Keratinocyte (primary cell): ENCODE measurements around the gene AP4S1. TPM values are rescaled to one million over a fixed set of nuclear protein-coding genes. Genes with fewer than 3 reads are reported as not detected.
"Not testable (repeated sequence)": the region's sequence is repeated elsewhere in the genome, so short reads cannot be mapped to it uniquely, and the experiment has no call there.

Experiments used
- DNase-seq: peaks from one replicate; pipeline ENCODE4 v3.0.0-alpha.2; 2011; ENCODE audit warnings: low read depth, missing footprints, low spot score
- FAIRE-seq: peaks from 2 replicates; lab custom pipeline; 2011; peaks lifted over from hg19 to GRCh38; lab: Jason Lieb, UNC
- H2AFZ ChIP-seq: 2 replicates; pipeline ENCODE4 v1.6.0; 2012; ENCODE audit warnings: low read length, control low read depth, inconsistent platforms; ENCODE audit not compliant: control insufficient read depth
- H3K27ac ChIP-seq: 2 replicates; pipeline ENCODE4 v1.5.1; 2011; ENCODE audit warnings: low read length; ENCODE audit not compliant: control insufficient read depth, insufficient read depth
- H3K27me3 ChIP-seq: 3 replicates; pipeline ENCODE4 v1.6.0; 2011; ENCODE audit warnings: low read length; ENCODE audit not compliant: control insufficient read depth, insufficient read depth; ENCODE audit errors: extremely low read depth
- H3K36me3 ChIP-seq, 2 experiments: 2 replicates in 1 of 2; 3 replicates in 1 of 2; pipeline ENCODE4 v1.5.1; 2011; ENCODE audit warnings: low read length in 2 of 2, mild to moderate bottlenecking in 1 of 2; ENCODE audit not compliant: control insufficient read depth in 2 of 2, insufficient read depth in 2 of 2; ENCODE audit errors: extremely low read depth in 1 of 2
- H3K4me1 ChIP-seq: 3 replicates; pipeline ENCODE4 v1.5.1; 2011; ENCODE audit warnings: low read length; ENCODE audit not compliant: control insufficient read depth, insufficient read depth; ENCODE audit errors: extremely low read depth
- H3K4me2 ChIP-seq: 3 replicates; pipeline ENCODE4 v1.6.0; 2011; ENCODE audit warnings: low read depth, low read length; ENCODE audit not compliant: control insufficient read depth, insufficient read depth; ENCODE audit errors: extremely low read depth
- H3K4me3 ChIP-seq, 3 experiments: fragments of 200-600 bp in 1 of 3; sonication (generic) in 1 of 3; 2 replicates in 2 of 3; 3 replicates in 1 of 3; pipeline ENCODE4 v1.5.1; 2011 to 2016; ENCODE audit warnings: low read length in 3 of 3, mild to moderate bottlenecking in 3 of 3, control low read depth in 2 of 3, inconsistent platforms in 1 of 3, low read depth in 1 of 3, mixed read lengths in 1 of 3, mixed run types in 1 of 3, moderate library complexity in 1 of 3; ENCODE audit not compliant: control insufficient read depth in 2 of 3, insufficient read depth in 2 of 3; ENCODE audit errors: extremely low read depth in 1 of 3
- H3K79me2 ChIP-seq: 2 replicates; pipeline ENCODE4 v1.6.0; 2012; ENCODE audit warnings: low read length; ENCODE audit not compliant: control insufficient read depth, insufficient read depth
- H3K9ac ChIP-seq: 3 replicates; pipeline ENCODE4 v1.6.0; 2011; ENCODE audit warnings: low read length; ENCODE audit not compliant: control insufficient read depth, insufficient read depth; ENCODE audit errors: extremely low read depth
- H3K9me1 ChIP-seq: 3 replicates; pipeline ENCODE4 v1.6.0; 2011; ENCODE audit warnings: low read length; ENCODE audit not compliant: control insufficient read depth, insufficient read depth; ENCODE audit errors: extremely low read depth
- H3K9me3 ChIP-seq: 2 replicates; pipeline ENCODE4 v1.5.1; 2012; ENCODE audit warnings: low read depth, low read length; ENCODE audit not compliant: control insufficient read depth
- H4K20me1 ChIP-seq: 3 replicates; pipeline ENCODE4 v1.6.0; 2011; ENCODE audit warnings: low read length; ENCODE audit not compliant: control insufficient read depth, insufficient read depth; ENCODE audit errors: extremely low read depth
- CTCF ChIP-seq, 3 experiments: IDR thresholded peaks in 1 of 3; conservative IDR thresholded peaks in 1 of 3; optimal IDR thresholded peaks in 1 of 3; 2 replicates in 2 of 3; 3 replicates in 1 of 3; pipeline versions ENCODE3 to v1.5.1; 2011; ENCODE audit warnings: low read length in 3 of 3, mild to moderate bottlenecking in 3 of 3, moderate library complexity in 2 of 3, control low read depth in 1 of 3, inconsistent platforms in 1 of 3; ENCODE audit not compliant: insufficient read depth in 2 of 3; ENCODE audit errors: extremely low read depth in 1 of 3
- EZH2 ChIP-seq: IDR thresholded peaks from one replicate; pipeline ENCODE4 v1.6.1; 2012; ENCODE audit warnings: inconsistent platforms, mild to moderate bottlenecking, low read length, moderate library complexity
- dilution Hi-C: fragments of 300-500 bp; cut with MboI; formaldehyde crosslinking; loops from one replicate; pipeline ENCODE4 v1.7.0; 2020; ENCODE audit warnings: low sequenced_read_pairs; ENCODE audit not compliant: extremely low pct_ligation_motif_present
- polyA plus RNA-seq, 5 experiments: library from polyadenylated mRNA; depleted of rRNA in 3 of 5; stranded (reverse) in 3 of 5; stranded (forward) in 1 of 5; unstranded in 1 of 5; fragments of >200 nt; gene quantifications; 1 replicate in 1 of 5; 2 replicates in 3 of 5; 3 replicates in 1 of 5; pipeline versions ENCODE4 v1.2.1 to v1.2.3, GENCODE V29; 2011 to 2012; ENCODE audit warnings: missing spikeins in 2 of 5, low read depth in 1 of 5, low replicate concordance in 1 of 5

The AP4S1 gene
- polyA plus RNA-seq, 1 donor (not counting 4 experiments of a cell fraction or from before 2014, with no cell fraction given): 6.2 TPM

- no peak for FAIRE-seq
- H3K9me3 ChIP-seq: no peaks in the 10 kb centered on the region
- TF ChIP-seq CTCF (optimal IDR thresholded peaks at IDR 0.05 in 1 of 3, IDR thresholded peaks at IDR 0.05 in 1 of 3, conservative IDR thresholded peaks at IDR 0.05 in 1 of 3; ENCODE audit: extremely low read depth in 1 of 3, insufficient read depth in 2 of 3, low read length in 3 of 3): no peak
- TF ChIP-seq EZH2: no peak
- H3K36me3 ChIP-seq: no peaks in the 10 kb centered on the region
- H3K4me3 ChIP-seq: no peak overlapping the region
- no peaks in the 10 kb centered on the region for H3K79me2 ChIP-seq
- H3K9me1 ChIP-seq: no peaks in the 10 kb centered on the region
- H3K27ac ChIP-seq: no peak overlapping the region
- no peak overlapping the region for H2AFZ ChIP-seq
- dilution Hi-C loops: no loop called here
- peaks cover 7% of the 10 kb centered on the region for H3K4me1 ChIP-seq
- DNase-seq: no peak
- no peaks in the 10 kb centered on the region for H3K27me3 ChIP-seq
- H3K4me2 ChIP-seq: no peak overlapping the region
- no peaks in the 10 kb centered on the region for H4K20me1 ChIP-seq
- H3K9ac ChIP-seq: no peak overlapping the region
Observed at GRCh38 chr14:31084385-31084784, 58.9 kb downstream of the AP4S1 start.

DNA sequence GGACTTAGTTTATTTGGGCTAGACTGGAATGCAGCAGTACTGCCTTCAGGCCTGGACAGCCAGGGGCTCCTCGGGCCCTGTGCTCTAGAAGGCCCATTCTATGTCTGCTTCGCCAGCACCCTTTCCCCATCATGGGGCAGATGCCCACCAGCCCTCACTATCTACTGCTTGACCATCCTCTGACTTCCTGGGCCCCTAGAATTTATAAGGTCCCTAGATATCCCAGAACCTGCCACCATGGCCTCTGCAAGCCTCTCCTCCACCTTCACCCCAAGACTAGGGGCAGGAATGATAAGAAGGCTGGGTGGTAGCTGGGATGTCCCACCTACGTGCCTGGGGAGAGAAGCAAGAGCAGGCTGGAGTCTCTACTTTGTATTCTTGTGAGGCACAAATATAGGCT lies 59.6 kb downstream of the AP4S1 start:
- Histone ChIP-seq H3K27me3 (no peaks in the 10 kb centered on the region), H3K4me3 (no peak overlapping the region), H3K36me3 (no peaks in the 10 kb centered on the region), H3K9ac (no peak overlapping the region), H3K9me3 (no peaks in the 10 kb centered on the region), H3K4me1 (peaks cover 6% of the 10 kb centered on the region), H3K27ac (no peak overlapping the region), H3K9me1 (no peaks in the 10 kb centered on the region), H2AFZ (no peak overlapping the region), H3K4me2 (no peak overlapping the region), H4K20me1 (no peaks in the 10 kb centered on the region), H3K79me2 (no peaks in the 10 kb centered on the region)
- no peak for FAIRE-seq
- TF ChIP-seq CTCF (optimal IDR thresholded peaks at IDR 0.05 in 1 of 3, IDR thresholded peaks at IDR 0.05 in 1 of 3, conservative IDR thresholded peaks at IDR 0.05 in 1 of 3; ENCODE audit: extremely low read depth in 1 of 3, insufficient read depth in 2 of 3, low read length in 3 of 3) (no peak), EZH2 (no peak)
- DNase-seq: no peak
- dilution Hi-C loops: no loop called here

- H3K9ac ChIP-seq, H3K9me3 ChIP-seq, H3K9me1 ChIP-seq, H3K27ac ChIP-seq, FAIRE-seq, dilution Hi-C loops, H3K4me2 ChIP-seq, H3K27me3 ChIP-seq, DNase-seq, H3K79me2 ChIP-seq, H2AFZ ChIP-seq, H3K4me1 ChIP-seq, H4K20me1 ChIP-seq, H3K4me3 ChIP-seq, H3K36me3 ChIP-seq: not testable (repeated sequence)
Observed at GRCh38 chr14:31086466-31086865, 61.0 kb downstream of the AP4S1 start.
